ENCODE measurements around the gene ENPP7.

ENPP7 gene

DNA sequence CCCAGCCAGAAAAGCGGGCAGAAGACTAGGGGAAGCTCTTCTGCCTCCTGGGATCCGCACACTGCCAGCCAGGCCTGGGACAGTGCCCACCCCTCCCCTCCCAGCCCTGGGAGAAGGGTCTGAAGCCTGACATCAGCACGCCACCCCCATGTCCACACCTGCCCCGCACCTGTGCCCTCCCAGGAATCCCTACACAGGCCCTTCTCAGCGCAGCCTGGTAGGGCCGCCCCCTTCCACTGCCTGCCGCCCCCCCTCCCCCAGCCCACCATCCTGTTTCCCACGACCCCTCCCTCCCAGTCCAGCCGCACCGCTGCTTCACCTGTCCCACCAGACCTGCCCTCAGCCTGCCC lies 10.6 kb downstream of the ENPP7 start:
- H3K4me3 ChIP-seq (ENCODE audit: insufficient read depth, low read depth, low read length): peak overlapping the region; percentile 49
- H3K36me3 ChIP-seq (ENCODE audit: control insufficient read depth, insufficient read depth, low read length): no peaks in the 10 kb centered on the region
- WGBS, 2 experiments: 30 to 38% methylated on average over 9 of the region's 10 CpGs
- peaks cover 12% of the 10 kb centered on the region for H3K4me1 ChIP-seq (ENCODE audit: control insufficient read depth, insufficient read depth, low read length)
- no peak overlapping the region for H3K27ac ChIP-seq (ENCODE audit: insufficient read depth, low read depth, low read length, poor library complexity, severe bottlenecking)
- no peaks in the 10 kb centered on the region for H3K9me3 ChIP-seq (ENCODE audit: control insufficient read depth, low read length)
- H3K27me3 ChIP-seq (ENCODE audit: control insufficient read depth, insufficient read depth, low read length, poor library complexity, severe bottlenecking): peaks cover 27% of the 10 kb centered on the region

GRCh38 chr17:79741751-79742588 lies 11.2 kb downstream of the ENPP7 start:
- Histone ChIP-seq H3K4me1 (ENCODE audit: control insufficient read depth, insufficient read depth, low read length) (peaks cover 18% of the 10 kb centered on the region), H3K27ac (ENCODE audit: insufficient read depth, low read depth, low read length, poor library complexity, severe bottlenecking) (no peak overlapping the region), H3K36me3 (ENCODE audit: control insufficient read depth, insufficient read depth, low read length) (no peaks in the 10 kb centered on the region), H3K27me3 (ENCODE audit: control insufficient read depth, insufficient read depth, low read length, poor library complexity, severe bottlenecking) (peaks cover 33% of the 10 kb centered on the region), H3K4me3 (ENCODE audit: insufficient read depth, low read depth, low read length) (peak overlapping the region; percentile 49), H3K9me3 (ENCODE audit: control insufficient read depth, low read length) (no peaks in the 10 kb centered on the region)
- 16 to 17% methylated on average over 53 of the region's 53 CpGs for WGBS, 2 experiments

DNA sequence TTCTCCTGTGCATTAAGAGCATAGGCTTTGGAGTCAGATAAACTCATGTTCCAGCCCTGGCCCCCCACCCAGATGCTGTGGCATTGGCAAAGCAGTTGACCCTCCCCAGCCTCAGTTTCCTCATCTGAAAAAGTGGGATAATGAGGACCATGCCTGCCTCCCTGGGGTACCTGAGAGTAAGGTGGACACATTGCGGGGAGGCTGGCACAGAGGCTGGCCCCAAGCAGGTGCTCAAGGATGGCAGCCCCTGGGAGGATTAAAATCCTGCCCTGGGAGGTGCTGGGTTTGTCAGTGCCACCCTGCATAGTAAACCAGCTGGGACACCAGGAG lies 11.8 kb downstream of the ENPP7 start:
- H3K9me3 ChIP-seq (ENCODE audit: control insufficient read depth, low read length): no peaks in the 10 kb centered on the region
- H3K4me1 ChIP-seq (ENCODE audit: control insufficient read depth, insufficient read depth, low read length): peaks cover 24% of the 10 kb centered on the region
- H3K27ac ChIP-seq (ENCODE audit: insufficient read depth, low read depth, low read length, poor library complexity, severe bottlenecking): no peak overlapping the region
- 85 to 97% methylated on average over 1 of the region's 1 CpG for WGBS, 2 experiments
- H3K36me3 ChIP-seq (ENCODE audit: control insufficient read depth, insufficient read depth, low read length): no peaks in the 10 kb centered on the region
- H3K27me3 ChIP-seq (ENCODE audit: control insufficient read depth, insufficient read depth, low read length, poor library complexity, severe bottlenecking): peaks cover 39% of the 10 kb centered on the region
- H3K4me3 ChIP-seq (ENCODE audit: insufficient read depth, low read depth, low read length): no peak overlapping the region

DNA sequence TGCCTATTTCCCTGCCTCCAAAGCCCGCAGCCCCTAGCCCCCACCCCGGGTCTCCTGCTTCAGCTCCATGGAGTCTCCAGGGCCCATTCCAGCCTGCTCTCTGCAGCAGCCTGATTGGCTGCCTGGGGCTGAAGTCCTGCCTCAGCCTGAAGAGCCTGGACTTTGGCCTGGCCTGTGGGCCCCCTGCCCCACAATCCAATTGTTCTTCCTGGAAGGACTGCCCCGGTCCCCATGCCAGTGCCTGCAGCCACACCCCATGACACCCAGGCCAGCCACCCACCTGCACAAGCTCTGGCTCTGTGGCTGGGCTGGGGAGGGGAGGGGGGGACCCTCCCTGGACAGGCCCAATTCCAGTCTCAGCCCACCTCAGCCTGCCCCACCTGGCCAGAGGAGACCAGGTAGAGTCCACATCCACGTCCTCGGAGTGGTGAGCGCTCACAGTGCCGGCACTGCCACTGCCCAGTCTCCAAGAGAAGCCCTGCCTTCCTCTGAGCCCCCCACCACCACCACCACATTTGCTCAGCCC lies 12.3 kb downstream of the ENPP7 start:
- Histone ChIP-seq H3K9me3 (ENCODE audit: control insufficient read depth, low read length) (no peaks in the 10 kb centered on the region), H3K4me1 (ENCODE audit: control insufficient read depth, insufficient read depth, low read length) (peaks cover 28% of the 10 kb centered on the region), H3K4me3 (ENCODE audit: insufficient read depth, low read depth, low read length) (no peak overlapping the region), H3K27me3 (ENCODE audit: control insufficient read depth, insufficient read depth, low read length, poor library complexity, severe bottlenecking) (peaks cover 44% of the 10 kb centered on the region), H3K36me3 (ENCODE audit: control insufficient read depth, insufficient read depth, low read length) (no peaks in the 10 kb centered on the region), H3K27ac (ENCODE audit: insufficient read depth, low read depth, low read length, poor library complexity, severe bottlenecking) (no peak overlapping the region)
- 77 to 84% methylated on average over 7 of the region's 7 CpGs for whole genome bisulfite sequencing, 2 experiments

DNA sequence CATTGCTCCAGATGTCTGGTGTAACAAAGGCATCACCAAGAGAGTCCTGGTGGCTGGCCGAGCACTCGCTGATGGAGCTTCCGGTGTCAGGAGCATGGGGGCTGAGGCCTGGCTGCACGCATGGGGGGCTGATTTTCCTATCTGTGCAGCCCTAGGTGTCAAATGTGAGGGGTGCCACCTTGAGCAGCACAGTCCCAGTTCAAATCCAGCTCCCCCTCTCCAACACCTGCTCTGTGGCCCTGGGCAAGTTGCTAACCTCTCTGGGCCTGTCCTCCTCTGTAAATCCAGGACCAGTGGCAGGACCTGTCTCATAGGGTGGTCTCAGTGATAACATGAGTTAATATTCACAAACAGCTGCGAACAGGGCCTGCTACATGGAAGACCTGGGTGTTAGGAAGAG lies 12.9 kb downstream of the ENPP7 start:
- Histone ChIP-seq H3K36me3 (ENCODE audit: control insufficient read depth, insufficient read depth, low read length) (no peaks in the 10 kb centered on the region), H3K27ac (ENCODE audit: insufficient read depth, low read depth, low read length, poor library complexity, severe bottlenecking) (no peak overlapping the region), H3K27me3 (ENCODE audit: control insufficient read depth, insufficient read depth, low read length, poor library complexity, severe bottlenecking) (peaks cover 50% of the 10 kb centered on the region), H3K4me1 (ENCODE audit: control insufficient read depth, insufficient read depth, low read length) (peaks cover 29% of the 10 kb centered on the region), H3K9me3 (ENCODE audit: control insufficient read depth, low read length) (no peaks in the 10 kb centered on the region), H3K4me3 (ENCODE audit: insufficient read depth, low read depth, low read length) (no peak overlapping the region)
- WGBS, 2 experiments: 90 to 92% methylated on average over 5 of the region's 5 CpGs

GRCh38 chr17:79745641-79746105 lies 14.9 kb downstream of the ENPP7 start:
- Histone ChIP-seq H3K36me3 (ENCODE audit: control insufficient read depth, insufficient read depth, low read length) (no peaks in the 10 kb centered on the region), H3K27ac (ENCODE audit: insufficient read depth, low read depth, low read length, poor library complexity, severe bottlenecking) (no peak overlapping the region), H3K27me3 (ENCODE audit: control insufficient read depth, insufficient read depth, low read length, poor library complexity, severe bottlenecking) (peaks cover 56% of the 10 kb centered on the region), H3K9me3 (ENCODE audit: control insufficient read depth, low read length) (no peaks in the 10 kb centered on the region), H3K4me3 (ENCODE audit: insufficient read depth, low read depth, low read length) (no peak overlapping the region), H3K4me1 (ENCODE audit: control insufficient read depth, insufficient read depth, low read length) (peaks cover 29% of the 10 kb centered on the region)
- 58 to 60% methylated on average over 6 of the region's 6 CpGs for WGBS, 2 experiments

DNA sequence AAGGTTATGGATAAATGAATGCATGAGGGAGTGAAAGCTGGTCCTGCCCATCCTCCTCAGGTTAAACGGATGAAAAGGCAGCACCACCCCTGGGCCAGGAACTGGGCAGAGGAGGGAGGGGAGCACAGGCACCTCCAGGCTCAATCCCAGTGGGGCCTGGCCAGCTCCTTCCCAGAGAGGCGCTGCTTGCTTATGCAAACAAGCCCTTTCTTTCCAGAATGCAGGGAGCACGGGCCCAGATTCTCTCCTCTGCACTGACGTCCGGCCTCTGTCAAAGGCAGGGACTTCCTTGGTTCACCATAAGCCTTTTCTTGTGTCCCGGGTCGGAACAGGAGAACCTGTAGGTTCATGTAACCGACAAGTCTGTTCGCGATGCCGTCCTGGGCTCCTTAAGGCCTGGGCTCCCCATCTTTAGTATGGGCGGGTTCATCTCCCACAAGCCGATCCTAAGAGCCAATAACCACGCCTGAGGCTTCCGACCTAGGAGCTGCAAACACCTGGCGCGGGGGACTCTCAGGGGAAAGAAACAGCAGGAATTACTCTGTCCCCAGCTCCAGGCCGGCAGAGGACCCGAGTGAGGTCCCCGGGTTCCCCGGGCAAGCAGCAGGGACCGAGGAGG lies 16.3 kb downstream of the ENPP7 start:
- Histone ChIP-seq H3K9me3 (ENCODE audit: control insufficient read depth, low read length) (no peaks in the 10 kb centered on the region), H3K4me3 (ENCODE audit: insufficient read depth, low read depth, low read length) (peak overlapping the region; percentile 19), H3K27me3 (ENCODE audit: control insufficient read depth, insufficient read depth, low read length, poor library complexity, severe bottlenecking) (peaks cover 45% of the 10 kb centered on the region), H3K4me1 (ENCODE audit: control insufficient read depth, insufficient read depth, low read length) (peaks cover 29% of the 10 kb centered on the region), H3K27ac (ENCODE audit: insufficient read depth, low read depth, low read length, poor library complexity, severe bottlenecking) (no peak overlapping the region), H3K36me3 (ENCODE audit: control insufficient read depth, insufficient read depth, low read length) (no peaks in the 10 kb centered on the region)
- 3 to 4% methylated on average over 22 of the region's 22 CpGs for WGBS, 2 experiments

- peaks cover 45% of the 10 kb centered on the region for H3K27me3 ChIP-seq (ENCODE audit: control insufficient read depth, insufficient read depth, low read length, poor library complexity, severe bottlenecking)
- H3K4me3 ChIP-seq (ENCODE audit: insufficient read depth, low read depth, low read length): peak overlapping the region; percentile 19
- no peak overlapping the region for H3K27ac ChIP-seq (ENCODE audit: insufficient read depth, low read depth, low read length, poor library complexity, severe bottlenecking)
- H3K4me1 ChIP-seq (ENCODE audit: control insufficient read depth, insufficient read depth, low read length): peaks cover 26% of the 10 kb centered on the region
- H3K36me3 ChIP-seq (ENCODE audit: control insufficient read depth, insufficient read depth, low read length): no peaks in the 10 kb centered on the region
- no peaks in the 10 kb centered on the region for H3K9me3 ChIP-seq (ENCODE audit: control insufficient read depth, low read length)
- WGBS, 2 experiments: 4% methylated on average over 74 of the region's 74 CpGs
Measured at GRCh38 chr17:79747508-79748294, 17.0 kb downstream of the ENPP7 start.

- H3K4me3 ChIP-seq (ENCODE audit: insufficient read depth, low read depth, low read length): peak overlapping the region; percentile 19
- WGBS, 2 experiments: 3 to 4% methylated on average over 55 of the region's 55 CpGs
- peaks cover 45% of the 10 kb centered on the region for H3K27me3 ChIP-seq (ENCODE audit: control insufficient read depth, insufficient read depth, low read length, poor library complexity, severe bottlenecking)
- H3K4me1 ChIP-seq (ENCODE audit: control insufficient read depth, insufficient read depth, low read length): peaks cover 19% of the 10 kb centered on the region
- H3K27ac ChIP-seq (ENCODE audit: insufficient read depth, low read depth, low read length, poor library complexity, severe bottlenecking): no peak overlapping the region
- H3K9me3 ChIP-seq (ENCODE audit: control insufficient read depth, low read length): no peaks in the 10 kb centered on the region
- H3K36me3 ChIP-seq (ENCODE audit: control insufficient read depth, insufficient read depth, low read length): no peaks in the 10 kb centered on the region
Measured at GRCh38 chr17:79748295-79749099, 17.8 kb downstream of the ENPP7 start.
